Cardiac fibroblast (primary cell): Measurements from ENCODE around the gene HES1.
A peak's percentile ranks its signal among the peaks of the same experiment; 100 is the strongest.

ENCODE experiments used
- DNase-seq, 2 donors: peaks; one replicate each; pipeline versions ENCODE4 v3.0.0 to v3.0.0-alpha.2; 2010; ENCODE audit warnings: low read depth in 2 of 2
- H3K4me3 ChIP-seq, 2 donors: replicated peaks in 1 of 2; 1 replicate in 1 of 2; 2 replicates in 1 of 2; pipeline ENCODE4 v1.5.1; 2011; ENCODE audit warnings: low read depth in 2 of 2, low read length in 2 of 2, mild to moderate bottlenecking in 2 of 2, moderate library complexity in 1 of 2
- CTCF ChIP-seq: IDR thresholded peaks from one replicate; pipeline ENCODE4 v1.5.1; 2011; ENCODE audit warnings: low read depth, mild to moderate bottlenecking, low read length, inconsistent platforms

Gene HES1

GRCh38 chr3:194137506-194138474 is 1.8 kb downstream of the HES1 start:
- peak; percentile 27 for TF ChIP-seq CTCF
- peak overlapping the region; percentile 69 to 74 for H3K4me3 ChIP-seq
- peak; percentile 71 to 77 for DNase-seq

GRCh38 chr3:194138732-194139070 is 2.8 kb downstream of the HES1 start:
- no peak for DNase-seq
- peak overlapping the region in 1 of 2 donors; percentile 7 for H3K4me3 ChIP-seq
- TF ChIP-seq CTCF, result no peak

GRCh38 chr3:194139071-194139813 is 3.3 kb downstream of the HES1 start:
- peak; percentile 75 to 81 for DNase-seq
- H3K4me3 ChIP-seq, result peak overlapping the region in 1 of 2 donors; percentile 7
- no peak for TF ChIP-seq CTCF

- no peak overlapping the region for H3K4me3 ChIP-seq
- DNase-seq, result peak in 1 of 2 donors; percentile 22
Observed at GRCh38 chr3:194139814-194140391, 4.0 kb downstream of the HES1 start.

GRCh38 chr3:194140520-194141414 is 4.8 kb downstream of the HES1 start:
- peak overlapping the region; percentile 26 for H3K4me3 ChIP-seq
- DNase-seq, result peak; percentile 66 to 74

More at GRCh38 chr3:194139814-194140391, 4.0 kb downstream of the HES1 start:
- TF ChIP-seq CTCF, result no peak

More at GRCh38 chr3:194140520-194141414, 4.8 kb downstream of the HES1 start:
- TF ChIP-seq CTCF, result no peak
